B cell (primary cell): ENCODE results near the gene MKRN2OS. TPM values are rescaled to one million over a fixed set of nuclear protein-coding genes. Genes with fewer than 3 reads are reported as not detected.

Experiments used
- ATAC-seq: fragments of 200-7000 bp; cut with Tn5 transposase; one replicate; pipeline ENCODE4 v1.10.0; 2021; ENCODE audit warnings: low read depth, mild to moderate bottlenecking, moderate number of reproducible peaks, moderate library complexity
- CTCF ChIA-PET: fragments of 350-600 bp; sonication (Branson Sonifier 250); formaldehyde crosslinking; loops from one replicate; lab custom pipeline; 2021; ENCODE audit warnings: antibody characterized with exemption, inconsistent platforms; lab: Charles Lee
- POLR2A ChIA-PET: fragments of 350-600 bp; sonication (Branson Sonifier 250); formaldehyde crosslinking; loops from one replicate; lab custom pipeline; 2021; ENCODE audit warnings: antibody characterized with exemption; lab: Charles Lee
- DNase-seq: peaks from one replicate; pipeline ENCODE4 v3.0.0; 2013
- H2AFZ ChIP-seq: 2 replicates; pipeline ENCODE4 v1.6.1; 2012; ENCODE audit warnings: mild to moderate bottlenecking, low read depth, low read length; ENCODE audit not compliant: insufficient read depth, poor library complexity, severe bottlenecking
- H3K27ac ChIP-seq, 2 donors: 1 replicate in 1 of 2; 2 replicates in 1 of 2; pipeline ENCODE4 v1.5.1; 2012 to 2013; ENCODE audit warnings: low read length in 2 of 2, mild to moderate bottlenecking in 2 of 2, moderate library complexity in 1 of 2
- H3K27me3 ChIP-seq, 4 experiments: fragments of 200-600 bp in 1 of 4; sonication (generic) in 1 of 4; replicated peaks in 1 of 4; 1 replicate in 2 of 4; 2 replicates in 2 of 4; pipeline versions ENCODE4 v1.6.1 to v1.7.0; 2013 to 2016; ENCODE audit warnings: low read length in 3 of 4, mild to moderate bottlenecking in 2 of 4, mixed read lengths in 1 of 4, moderate library complexity in 1 of 4; ENCODE audit not compliant: insufficient read depth in 4 of 4, control insufficient read depth in 3 of 4; ENCODE audit errors: control extremely low read depth in 1 of 4
- H3K36me3 ChIP-seq, 2 experiments: replicated peaks in 1 of 2; 1 replicate in 1 of 2; 2 replicates in 1 of 2; pipeline versions ENCODE4 v1.6.1 to v1.7.1; 2013; ENCODE audit warnings: low read length in 1 of 2; ENCODE audit not compliant: insufficient read depth in 2 of 2, control insufficient read depth in 1 of 2; ENCODE audit errors: control extremely low read depth in 1 of 2, extremely low read depth in 1 of 2
- H3K4me1 ChIP-seq, 2 donors: fragments of 200-600 bp in 1 of 2; sonication (generic) in 1 of 2; 1 replicate in 1 of 2; 2 replicates in 1 of 2; pipeline versions ENCODE4 v1.5.1 to v1.6.1; 2013 to 2017; ENCODE audit warnings: low read length in 2 of 2; ENCODE audit not compliant: control insufficient read depth in 2 of 2, insufficient read depth in 2 of 2
- H3K4me2 ChIP-seq: replicated peaks from 2 replicates; pipeline ENCODE3; 2012; ENCODE audit warnings: mild to moderate bottlenecking, low read depth, low read length; ENCODE audit not compliant: poor library complexity, severe bottlenecking
- H3K4me3 ChIP-seq, 5 experiments: fragments of 200-600 bp in 1 of 5; sonication (generic) in 1 of 5; 1 replicate in 3 of 5; 2 replicates in 2 of 5; pipeline versions ENCODE4 v1.5.1 to v1.7.0; 2011 to 2016; ENCODE audit warnings: low read length in 4 of 5, mild to moderate bottlenecking in 4 of 5, low read depth in 2 of 5, control low read depth in 1 of 5, moderate library complexity in 1 of 5; ENCODE audit not compliant: insufficient read depth in 1 of 5; ENCODE audit errors: control extremely low read depth in 1 of 5, extremely low read depth in 1 of 5
- H3K79me2 ChIP-seq: fragments of 200-600 bp; sonication (generic); one replicate; pipeline ENCODE4 v1.6.0; 2016; ENCODE audit warnings: low read length; ENCODE audit not compliant: control insufficient read depth, insufficient read depth
- H3K9ac ChIP-seq: fragments of 200-600 bp; sonication (generic); 2 replicates; pipeline ENCODE4 v1.6.1; 2017; ENCODE audit warnings: mild to moderate bottlenecking, low read length, moderate library complexity
- H3K9me3 ChIP-seq, 3 donors: one replicate each; pipeline versions ENCODE4 v1.6.1 to v1.7.1; 2013; ENCODE audit warnings: low read length in 2 of 3; ENCODE audit not compliant: control insufficient read depth in 2 of 3, insufficient read depth in 1 of 3; ENCODE audit errors: control extremely low read depth in 1 of 3
- H4K20me1 ChIP-seq: 2 replicates; pipeline ENCODE4 v1.6.0; 2012; ENCODE audit warnings: mild to moderate bottlenecking, low read length; ENCODE audit not compliant: insufficient read depth, control insufficient read depth, poor library complexity, severe bottlenecking
- H3K27ac Mint-ChIP-seq: one replicate; pipeline ENCODE4 v1.8.0; 2021; ENCODE audit warnings: mixed read lengths
- H3K27me3 Mint-ChIP-seq: one replicate; pipeline ENCODE4 v1.8.0; 2021; ENCODE audit warnings: mixed read lengths
- H3K4me1 Mint-ChIP-seq: one replicate; pipeline ENCODE4 v1.8.0; 2021; ENCODE audit warnings: mixed read lengths
- H3K4me3 Mint-ChIP-seq: one replicate; pipeline ENCODE4 v1.8.0; 2021; ENCODE audit warnings: mixed read lengths
- H3K9me3 Mint-ChIP-seq: one replicate; pipeline ENCODE4 v1.8.0; 2022; ENCODE audit warnings: mixed read lengths; ENCODE audit not compliant: insufficient read depth
- CTCF ChIP-seq: fragments of 200-600 bp; IDR thresholded peaks from one replicate; pipeline ENCODE4 v1.8.0; 2022; ENCODE audit warnings: antibody characterized with exemption, mild to moderate bottlenecking
- EZH2 ChIP-seq: IDR thresholded peaks from 2 replicates; pipeline ENCODE4 v1.6.1; 2012; ENCODE audit warnings: borderline replicate concordance, low read depth, mild to moderate bottlenecking, moderate library complexity, low read length; ENCODE audit not compliant: insufficient read depth, poor library complexity, severe bottlenecking
- WGBS: methylation state at CpG from one replicate; pipeline ENCODE4 v1.1.5; 2013; ENCODE audit warnings: missing lambda C conversion rate; ENCODE audit not compliant: insufficient coverage; 5-methylcytosine and 5-hydroxymethylcytosine counted together
- intact Hi-C: fragments of 100-400 bp; cut with micrococcal nuclease; formaldehyde crosslinking; loops from one replicate; pipeline ENCODE4 v1.10.0; 2022
- polyA plus RNA-seq: library from polyadenylated mRNA; depleted of rRNA; stranded (reverse); fragments of >200 nt; gene quantifications from 2 replicates; pipeline ENCODE4 v1.2.3, GENCODE V29; 2012
- total RNA-seq, 2 donors: library from RNA; stranded (reverse); fragments of 120-200 nt in 1 of 2; gene quantifications; 1 replicate in 1 of 2; 2 replicates in 1 of 2; pipeline versions ENCODE4 v1.2.3 to v1.2.4, GENCODE V29; 2013 to 2022

MKRN2OS gene
- total and polyA plus RNA-seq, 2 donors (not counting 1 experiment from before 2014, with no cell fraction given): not detected

GRCh38 chr3:12566976-12567375 is 21.7 kb upstream of the MKRN2OS start:
- no peaks in the 10 kb centered on the region for H3K27me3 Mint-ChIP-seq
- no peak overlapping the region for H3K4me3 Mint-ChIP-seq
- POLR2A ChIA-PET: no interaction called here
- TF ChIP-seq CTCF (no peak), EZH2 (no peak)
- no peak overlapping the region for H3K4me3 ChIP-seq
- CTCF ChIA-PET: interaction anchor here (1.2 kb wide), 1 partner anchor 11 kb away, joined by 3 read pairs; no protein-coding TSS in a partner anchor
- H3K9me3 Mint-ChIP-seq: peaks cover 7% of the 10 kb centered on the region
- H3K27ac Mint-ChIP-seq: no peak overlapping the region
- ATAC-seq (no peak), DNase-seq (no peak)
- peaks cover 0 to 19% (median 7%) of the 10 kb centered on the region in 3 donors for H3K9me3 ChIP-seq
- intact Hi-C loops: no loop called here
- H3K4me1 Mint-ChIP-seq: peaks cover 11% of the 10 kb centered on the region
- no peaks in the 10 kb centered on the region for H3K27me3 ChIP-seq
- no peak overlapping the region for H3K9ac ChIP-seq
- H3K79me2 ChIP-seq: peaks cover 66% of the 10 kb centered on the region
- H3K27ac ChIP-seq: no peak overlapping the region
- H4K20me1 ChIP-seq: peaks cover 20% of the 10 kb centered on the region
- peaks cover 0 to 4% of the 10 kb centered on the region in 2 donors for H3K4me1 ChIP-seq
- H2AFZ ChIP-seq: no peak overlapping the region
- no peak overlapping the region for H3K4me2 ChIP-seq
- H3K36me3 ChIP-seq: peaks cover 13 to 28% of the 10 kb centered on the region in 2 experiments

GRCh38 chr3:12562451-12562850 is 17.2 kb upstream of the MKRN2OS start:
- no CpG with 5 or more reads among the region's 1 CpG for WGBS
- H3K27me3 ChIP-seq: no peaks in the 10 kb centered on the region
- no peak for ATAC-seq
- Mint-ChIP-seq H3K4me1 (peaks cover 45% of the 10 kb centered on the region), H3K27me3 (no peaks in the 10 kb centered on the region), H3K27ac (no peak overlapping the region), H3K9me3 (peaks cover 7% of the 10 kb centered on the region), H3K4me3 (no peak overlapping the region)
- no peak overlapping the region for H2AFZ ChIP-seq
- no peak overlapping the region for H3K9ac ChIP-seq
- ChIA-PET CTCF (interaction anchor here (0.6 kb wide), 1 partner anchor 73 kb away, joined by 6 read pairs; no protein-coding TSS in a partner anchor), POLR2A (no interaction called here)
- intact Hi-C loops: loop anchor here (2.0 kb wide), 1 partner anchor 20 kb away; no protein-coding TSS in a partner anchor
- H4K20me1 ChIP-seq: peaks cover 27% of the 10 kb centered on the region
- peaks cover 24 to 30% of the 10 kb centered on the region in 2 donors for H3K4me1 ChIP-seq
- TF ChIP-seq EZH2 (no peak), CTCF (no peak)
- H3K4me3 ChIP-seq: no peak overlapping the region
- peaks cover 0 to 18% (median 7%) of the 10 kb centered on the region in 3 donors for H3K9me3 ChIP-seq
- no peaks in the 10 kb centered on the region for H3K36me3 ChIP-seq
- H3K4me2 ChIP-seq: no peak overlapping the region
- peaks cover 98% of the 10 kb centered on the region for H3K79me2 ChIP-seq
- DNase-seq: no peak
- no peak overlapping the region for H3K27ac ChIP-seq
